ENCODE results near the gene BAIAP2.

Gene BAIAP2

GRCh38 chr17:81044428-81044763, 9.4 kb downstream of the BAIAP2 start:
- no peak for TF ChIP-seq CTCF (IDR thresholded peaks at IDR 0.05)
- peaks cover 27% of the 10 kb centered on the region for H3K27me3 ChIP-seq
- no peaks in the 10 kb centered on the region for H3K36me3 ChIP-seq
- no peak overlapping the region for H3K4me3 ChIP-seq (ENCODE audit: low read depth in 1 of 2, low read length in 1 of 2)
- peaks cover 0 to 5% of the 10 kb centered on the region in 2 experiments for H3K4me1 ChIP-seq (ENCODE audit: control insufficient read depth in 1 of 2, insufficient read depth in 1 of 2, low read depth in 1 of 2, low read length in 1 of 2)
- no peak overlapping the region for H3K27ac ChIP-seq
- H3K9me3 ChIP-seq: no peaks in the 10 kb centered on the region

GRCh38 chr17:81044764-81045589, 10.0 kb downstream of the BAIAP2 start:
- no peak for TF ChIP-seq CTCF (IDR thresholded peaks at IDR 0.05)
- peaks cover 0 to 5% of the 10 kb centered on the region in 2 experiments for H3K4me1 ChIP-seq (ENCODE audit: control insufficient read depth in 1 of 2, insufficient read depth in 1 of 2, low read depth in 1 of 2, low read length in 1 of 2)
- H3K27me3 ChIP-seq: peaks cover 29% of the 10 kb centered on the region
- H3K4me3 ChIP-seq (ENCODE audit: low read depth in 1 of 2, low read length in 1 of 2): no peak overlapping the region
- no peak overlapping the region for H3K27ac ChIP-seq
- H3K36me3 ChIP-seq: no peaks in the 10 kb centered on the region
- no peaks in the 10 kb centered on the region for H3K9me3 ChIP-seq

GRCh38 chr17:81045590-81046095, 10.7 kb downstream of the BAIAP2 start:
- H3K9me3 ChIP-seq: no peaks in the 10 kb centered on the region
- no peak for TF ChIP-seq CTCF (IDR thresholded peaks at IDR 0.05)
- peaks cover 29% of the 10 kb centered on the region for H3K27me3 ChIP-seq
- no peaks in the 10 kb centered on the region for H3K36me3 ChIP-seq
- no peak overlapping the region for H3K27ac ChIP-seq
- H3K4me3 ChIP-seq (ENCODE audit: low read depth in 1 of 2, low read length in 1 of 2): no peak overlapping the region
- H3K4me1 ChIP-seq (ENCODE audit: control insufficient read depth in 1 of 2, insufficient read depth in 1 of 2, low read depth in 1 of 2, low read length in 1 of 2): peaks cover 4 to 10% of the 10 kb centered on the region in 2 experiments

- H3K4me1 ChIP-seq (ENCODE audit: control insufficient read depth in 1 of 2, insufficient read depth in 1 of 2, low read depth in 1 of 2, low read length in 1 of 2): peaks cover 9 to 16% of the 10 kb centered on the region in 2 experiments
- H3K9me3 ChIP-seq: no peaks in the 10 kb centered on the region
- TF ChIP-seq CTCF (IDR thresholded peaks at IDR 0.05): no peak
- H3K36me3 ChIP-seq: no peaks in the 10 kb centered on the region
- no peak overlapping the region for H3K4me3 ChIP-seq (ENCODE audit: low read depth in 1 of 2, low read length in 1 of 2)
- no peak overlapping the region for H3K27ac ChIP-seq
- peaks cover 25% of the 10 kb centered on the region for H3K27me3 ChIP-seq
These were observed 11.3 kb downstream of the BAIAP2 start for GRCh38 chr17:81046132-81046769.

DNA sequence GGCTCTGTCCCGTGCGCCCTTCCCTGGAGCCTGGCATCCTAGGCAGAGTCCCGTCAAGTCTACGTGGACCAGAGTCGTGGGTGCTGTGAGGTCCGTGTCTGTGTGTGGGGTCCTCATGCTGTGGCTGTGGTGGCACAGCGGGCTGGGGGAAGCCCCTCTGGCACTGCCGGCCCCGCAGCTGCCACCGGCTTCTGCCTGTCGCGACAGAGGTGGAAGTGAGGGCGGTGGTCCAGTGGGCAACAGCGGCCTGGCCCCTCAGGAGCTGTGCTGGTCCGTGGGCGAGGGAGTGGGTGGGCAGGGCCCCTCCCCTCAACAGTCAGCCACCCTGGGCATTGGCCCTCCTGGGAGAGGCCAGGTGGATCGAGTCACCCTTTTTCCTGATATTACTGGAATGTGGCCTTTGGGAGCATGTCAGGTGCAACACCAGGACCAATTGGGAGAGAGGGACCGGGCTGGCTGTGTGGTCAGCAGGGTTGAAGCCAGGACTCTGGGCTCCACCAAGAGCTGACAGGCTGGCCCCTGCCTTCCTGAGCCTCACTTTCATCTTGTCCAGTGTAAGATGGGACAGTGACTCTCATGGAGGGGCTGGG, 11.9 kb downstream of the BAIAP2 start:
- no peaks in the 10 kb centered on the region for H3K9me3 ChIP-seq
- no peak overlapping the region for H3K4me3 ChIP-seq (ENCODE audit: low read depth in 1 of 2, low read length in 1 of 2)
- peaks cover 11 to 17% of the 10 kb centered on the region in 2 experiments for H3K4me1 ChIP-seq (ENCODE audit: control insufficient read depth in 1 of 2, insufficient read depth in 1 of 2, low read depth in 1 of 2, low read length in 1 of 2)
- no peak overlapping the region for H3K27ac ChIP-seq
- H3K27me3 ChIP-seq: peaks cover 25% of the 10 kb centered on the region
- H3K36me3 ChIP-seq: no peaks in the 10 kb centered on the region
- TF ChIP-seq CTCF (IDR thresholded peaks at IDR 0.05): no peak
